ENCODE measurements around the gene ENO2.
"Not testable (repeated sequence)": the region's sequence is repeated elsewhere in the genome, so short reads cannot be mapped to it uniquely, and the experiment has no call there.

ENO2 gene

DNA sequence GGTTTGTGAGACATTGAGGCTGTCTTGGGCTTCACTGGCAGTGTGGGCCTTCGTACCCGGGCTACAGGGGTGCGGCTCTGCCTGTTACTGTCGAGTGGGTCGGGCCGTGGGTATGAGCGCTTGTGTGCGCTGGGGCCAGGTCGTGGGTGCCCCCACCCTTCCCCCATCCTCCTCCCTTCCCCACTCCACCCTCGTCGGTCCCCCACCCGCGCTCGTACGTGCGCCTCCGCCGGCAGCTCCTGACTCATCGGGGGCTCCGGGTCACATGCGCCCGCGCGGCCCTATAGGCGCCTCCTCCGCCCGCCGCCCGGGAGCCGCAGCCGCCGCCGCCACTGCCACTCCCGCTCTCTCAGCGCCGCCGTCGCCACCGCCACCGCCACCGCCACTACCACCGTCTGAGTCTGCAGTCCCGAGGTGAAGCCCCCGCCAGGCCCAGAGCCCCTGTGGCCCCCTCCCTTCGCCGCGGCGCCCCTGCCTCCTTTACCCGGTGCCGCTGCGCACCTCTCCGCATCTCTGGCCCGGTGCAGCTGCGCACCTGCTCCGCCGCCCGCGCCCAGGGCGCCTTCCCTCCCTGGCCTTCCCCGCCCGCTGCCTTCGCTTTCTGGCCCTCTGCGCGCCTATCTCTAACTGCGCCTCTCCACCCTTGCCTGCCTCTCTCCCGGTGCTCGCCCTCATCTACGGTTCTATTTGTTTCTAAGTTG is at the start of gene ENO2:
TSS of gene ENO2 (plus strand) at position 335 of the 701 bp plus-strand sequence. CDS start 1,253 bp downstream, outside the sequence.
- peak; percentile 58 to 68 for DNase-seq (ENCODE audit: low read depth in 2 of 2)
- TF ChIP-seq, protein P1, sequence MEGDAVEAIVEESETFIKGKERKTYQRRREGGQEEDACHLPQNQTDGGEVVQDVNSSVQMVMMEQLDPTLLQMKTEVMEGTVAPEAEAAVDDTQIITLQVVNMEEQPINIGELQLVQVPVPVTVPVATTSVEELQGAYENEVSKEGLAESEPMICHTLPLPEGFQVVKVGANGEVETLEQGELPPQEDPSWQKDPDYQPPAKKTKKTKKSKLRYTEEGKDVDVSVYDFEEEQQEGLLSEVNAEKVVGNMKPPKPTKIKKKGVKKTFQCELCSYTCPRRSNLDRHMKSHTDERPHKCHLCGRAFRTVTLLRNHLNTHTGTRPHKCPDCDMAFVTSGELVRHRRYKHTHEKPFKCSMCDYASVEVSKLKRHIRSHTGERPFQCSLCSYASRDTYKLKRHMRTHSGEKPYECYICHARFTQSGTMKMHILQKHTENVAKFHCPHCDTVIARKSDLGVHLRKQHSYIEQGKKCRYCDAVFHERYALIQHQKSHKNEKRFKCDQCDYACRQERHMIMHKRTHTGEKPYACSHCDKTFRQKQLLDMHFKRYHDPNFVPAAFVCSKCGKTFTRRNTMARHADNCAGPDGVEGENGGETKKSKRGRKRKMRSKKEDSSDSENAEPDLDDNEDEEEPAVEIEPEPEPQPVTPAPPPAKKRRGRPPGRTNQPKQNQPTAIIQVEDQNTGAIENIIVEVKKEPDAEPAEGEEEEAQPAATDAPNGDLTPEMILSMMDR (IDR thresholded peaks at IDR 0.05; ENCODE audit: low read depth, low read length), result no peak
- peak within 1 kb of the TSS; percentile 60 to 91 for H3K4me3 ChIP-seq (replicated peaks in 1 of 2; ENCODE audit: low read depth in 2 of 2, low read length in 2 of 2)

DNA sequence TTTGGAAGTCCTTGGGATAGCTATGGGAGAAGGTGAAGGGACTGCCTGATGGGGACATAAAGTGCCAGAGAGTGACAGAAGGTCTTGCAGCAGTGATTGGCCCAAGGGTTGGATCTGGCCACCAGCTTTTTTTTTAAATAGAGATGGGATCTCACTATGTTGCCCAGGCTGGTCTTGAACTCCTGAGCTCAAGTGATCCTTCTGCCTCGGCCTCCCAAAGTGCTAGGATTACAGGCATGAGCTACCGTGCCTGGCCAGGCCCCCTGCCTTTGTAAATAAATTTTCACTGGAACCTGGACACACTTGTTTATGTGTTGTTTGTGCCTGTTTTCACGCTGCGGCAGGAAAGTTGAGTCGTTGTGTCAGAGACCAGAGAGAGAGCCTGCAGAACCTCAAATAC is 49.1 kb upstream of the ENO2 start:
- DNase-seq (ENCODE audit: low read depth in 2 of 2); H3K4me3 ChIP-seq (replicated peaks in 1 of 2; ENCODE audit: low read depth in 2 of 2, low read length in 2 of 2): not testable (repeated sequence)

DNA sequence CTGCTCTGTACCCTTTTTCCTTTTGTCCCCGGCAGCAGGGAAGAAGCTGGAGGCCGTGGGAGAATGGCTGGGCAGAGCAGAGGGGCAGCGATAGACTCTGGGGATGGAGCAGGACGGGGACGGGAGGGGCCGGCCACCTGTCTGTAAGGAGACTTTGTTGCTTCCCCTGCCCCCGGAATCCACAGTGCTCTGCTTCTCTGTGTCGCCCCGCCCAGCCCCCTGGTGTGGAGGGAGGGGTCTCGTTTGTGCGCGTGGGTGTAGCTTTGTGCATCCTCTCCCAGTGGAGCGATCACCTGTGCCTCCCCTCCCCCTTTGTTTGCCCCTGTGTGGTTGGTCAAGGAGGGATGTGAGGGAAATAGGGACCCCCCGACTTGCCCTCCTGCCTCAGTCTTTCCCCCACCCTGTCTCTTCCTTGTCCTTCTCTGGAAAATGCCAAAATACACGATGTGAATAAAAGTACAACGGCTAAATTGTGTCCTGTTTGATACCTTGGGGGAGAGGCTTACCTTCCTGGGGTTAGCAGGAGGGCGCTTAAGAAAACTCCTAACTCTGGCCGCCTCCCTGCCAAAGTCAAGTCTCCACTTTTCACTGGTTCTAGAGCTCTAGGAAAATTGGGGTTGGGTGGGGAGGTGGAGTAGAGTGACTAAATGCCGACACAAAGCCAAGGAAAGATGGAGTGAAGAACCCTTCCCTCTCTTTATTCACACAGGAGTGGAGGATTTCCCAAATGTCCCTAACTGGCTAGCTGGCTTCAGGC is 48.0 kb upstream of the ENO2 start:
- H3K4me3 ChIP-seq (replicated peaks in 1 of 2; ENCODE audit: low read depth in 2 of 2, low read length in 2 of 2), result peak overlapping the region in 1 of 2 donors; percentile 98
- TF ChIP-seq, protein P1 (IDR thresholded peaks at IDR 0.05; ENCODE audit: low read depth, low read length), result no peak
- no peak for DNase-seq (ENCODE audit: low read depth in 2 of 2)

DNA sequence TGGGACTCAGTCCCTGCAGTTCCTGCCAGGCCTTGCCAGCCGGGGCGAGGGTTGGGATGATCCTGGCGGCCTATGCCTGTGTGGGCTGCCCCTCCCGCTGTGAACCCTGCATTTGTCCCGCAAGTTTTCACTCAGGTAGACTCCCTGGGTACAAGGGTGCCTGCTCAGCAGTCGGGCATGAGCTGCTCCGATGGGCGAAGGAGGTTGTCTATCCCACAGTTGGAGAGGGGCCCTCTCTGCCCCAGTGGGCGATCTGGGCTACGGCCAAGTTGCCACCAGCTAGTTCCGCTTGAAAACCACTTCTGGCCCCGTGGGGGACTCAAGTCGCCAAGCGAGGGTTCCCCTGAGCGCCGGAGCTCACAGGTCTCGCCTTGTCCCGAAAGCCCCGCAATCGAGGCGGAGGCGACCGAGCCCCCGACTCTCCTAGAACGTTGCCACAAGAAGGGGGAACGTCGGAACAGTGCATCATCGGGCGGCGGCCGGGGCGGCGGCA is 47.4 kb upstream of the ENO2 start:
- peak overlapping the region; percentile 53 to 98 for H3K4me3 ChIP-seq (replicated peaks in 1 of 2; ENCODE audit: low read depth in 2 of 2, low read length in 2 of 2)
- no peak for DNase-seq (ENCODE audit: low read depth in 2 of 2)
- TF ChIP-seq, protein P1 (IDR thresholded peaks at IDR 0.05; ENCODE audit: low read depth, low read length), result no peak

DNA sequence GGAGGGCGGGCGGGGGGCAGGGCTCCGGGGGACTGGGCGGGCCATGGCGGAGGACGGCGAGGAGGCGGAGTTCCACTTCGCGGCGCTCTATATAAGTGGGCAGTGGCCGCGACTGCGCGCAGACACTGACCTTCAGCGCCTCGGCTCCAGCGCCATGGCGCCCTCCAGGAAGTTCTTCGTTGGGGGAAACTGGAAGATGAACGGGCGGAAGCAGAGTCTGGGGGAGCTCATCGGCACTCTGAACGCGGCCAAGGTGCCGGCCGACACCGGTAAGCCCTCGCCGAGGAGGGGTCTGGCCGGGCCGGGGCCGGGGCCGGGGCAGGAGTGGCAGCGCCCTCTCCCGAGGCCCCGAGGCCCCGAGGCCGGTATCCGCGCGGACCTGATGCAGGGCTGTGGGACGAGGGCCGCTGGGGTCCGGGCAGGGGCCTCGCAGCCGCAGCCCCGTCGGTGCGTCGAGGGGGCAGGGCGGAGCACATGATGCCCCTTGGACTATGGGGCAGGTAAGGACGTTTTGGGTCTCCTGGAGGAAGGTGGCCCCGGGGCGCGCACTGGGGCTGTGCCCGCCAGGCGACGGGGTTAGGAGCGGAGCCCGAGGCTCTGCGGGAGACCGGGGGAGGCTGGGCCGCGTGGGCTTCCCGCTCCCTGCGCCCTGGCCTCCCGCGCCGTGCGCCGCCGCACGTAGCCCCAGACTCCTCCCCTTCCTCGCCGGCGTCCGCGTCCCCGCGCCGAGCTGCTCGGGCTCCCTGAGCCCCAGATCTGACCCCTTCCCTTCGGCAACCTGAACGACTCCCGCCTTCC is 46.8 kb upstream of the ENO2 start, which contains the start of gene TPI1:
TSS of gene TPI1 (plus strand) at position 119 of the 798 bp plus-strand sequence. CDS start at position 155, 36 bp downstream.
- DNase-seq (ENCODE audit: low read depth in 2 of 2), result peak; percentile 83 to 89
- H3K4me3 ChIP-seq (replicated peaks in 1 of 2; ENCODE audit: low read depth in 2 of 2, low read length in 2 of 2), result peak within 1 kb of the TSS; percentile 78 to 98
- TF ChIP-seq, protein P1 (IDR thresholded peaks at IDR 0.05; ENCODE audit: low read depth, low read length), result no peak

DNA sequence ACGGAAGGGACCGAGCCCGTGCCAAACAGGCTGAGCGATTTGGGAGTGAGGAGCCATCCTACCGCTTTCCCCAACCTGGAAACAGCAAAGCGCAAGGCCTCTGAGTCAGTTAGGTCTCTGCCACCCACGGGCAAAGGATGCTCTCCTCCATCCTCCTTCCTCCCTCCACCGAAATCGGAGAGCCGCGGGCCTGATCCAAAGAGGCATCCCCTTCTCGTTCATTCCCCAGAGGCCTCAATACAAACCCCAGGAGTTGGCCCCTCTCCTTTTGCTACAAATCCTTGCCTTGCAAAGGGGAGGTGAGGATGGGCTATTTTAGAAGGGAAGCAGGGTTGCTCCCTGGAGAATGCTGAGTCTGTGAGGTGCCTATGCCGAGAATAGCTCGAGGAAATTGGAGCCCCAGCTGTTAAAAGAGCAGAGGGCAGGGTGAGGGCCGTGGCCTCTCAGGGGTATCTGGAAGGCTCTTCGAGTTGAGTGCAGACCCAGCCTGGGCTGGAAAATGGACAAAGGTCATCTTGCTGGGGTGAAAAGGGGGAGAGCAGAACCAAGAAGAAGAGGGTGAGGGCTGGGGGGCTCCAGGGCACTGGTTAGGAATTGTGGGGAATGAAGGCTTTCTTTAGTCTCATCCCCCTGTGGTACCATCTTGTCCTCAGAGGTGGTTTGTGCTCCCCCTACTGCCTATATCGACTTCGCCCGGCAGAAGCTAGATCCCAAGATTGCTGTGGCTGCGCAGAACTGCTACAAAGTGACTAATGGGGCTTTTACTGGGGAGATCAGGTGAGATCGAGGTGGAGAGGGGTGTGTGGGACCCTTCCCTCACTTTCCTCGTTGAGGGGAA is 46.0 kb upstream of the ENO2 start:
- TF ChIP-seq, protein P1 (IDR thresholded peaks at IDR 0.05; ENCODE audit: low read depth, low read length), result peak; percentile 20
- DNase-seq (ENCODE audit: low read depth in 2 of 2), result peak in 1 of 2 donors; percentile 50
- H3K4me3 ChIP-seq (replicated peaks in 1 of 2; ENCODE audit: low read depth in 2 of 2, low read length in 2 of 2), result peak overlapping the region; percentile 78 to 98
